ENCODE results near the gene DLX2. TPM values are rescaled to one million over a fixed set of nuclear protein-coding genes. Genes with fewer than 3 reads are reported as not detected.

The DLX2 gene
- total and polyA plus RNA-seq, 2 of the 13 experiments (the other 11 are each of a cell fraction or from before 2014, with no cell fraction given): 0.07 to 0.15 TPM

DNA sequence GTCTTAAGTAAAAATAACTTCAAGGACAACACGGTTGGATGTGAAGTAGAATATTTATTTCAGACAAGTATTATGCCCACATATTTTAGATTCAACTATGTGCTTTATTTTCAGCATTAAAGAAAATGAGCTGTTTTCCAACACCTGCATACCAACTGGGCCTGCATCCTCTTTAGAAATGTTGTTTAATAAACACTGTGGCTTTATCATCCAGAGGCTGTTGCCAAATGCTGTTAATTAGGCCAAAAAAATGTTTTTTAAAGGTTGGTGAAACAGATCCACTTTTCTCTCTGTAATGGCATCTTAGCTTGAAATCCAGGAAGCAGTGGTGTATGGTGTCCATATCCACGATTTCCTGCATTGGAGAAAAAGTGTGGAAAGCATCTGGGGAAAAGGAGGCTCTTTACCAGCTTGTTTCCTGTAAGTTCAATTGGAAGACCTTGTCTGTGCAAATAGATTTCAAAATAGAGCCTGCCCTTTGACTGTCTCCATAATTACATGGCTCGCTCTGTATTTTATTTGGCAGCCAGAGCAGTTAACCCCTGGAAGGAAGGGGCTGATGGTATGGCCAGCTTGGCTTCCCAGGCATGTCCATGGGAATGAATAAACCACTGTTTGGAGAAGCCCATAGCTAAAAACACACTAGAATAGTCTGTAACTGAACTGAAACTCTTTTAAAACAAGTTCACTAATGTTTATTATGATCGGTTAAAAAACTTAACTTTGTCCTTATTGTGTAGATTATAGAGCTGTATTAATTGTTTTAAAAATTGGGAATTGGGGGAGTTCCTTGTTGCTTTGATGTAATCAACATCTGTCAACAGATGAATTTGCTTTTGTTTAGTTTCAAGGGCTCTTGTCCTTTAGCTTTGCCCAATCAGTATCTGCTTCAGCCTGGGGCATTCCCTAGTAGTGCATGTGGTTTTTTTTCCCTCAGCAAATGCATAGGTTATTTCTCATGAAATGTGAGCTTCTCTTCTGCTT is 50.4 kb downstream of the DLX2 start (continued):
- TF ChIP-seq SP4 (CRISPR knock-in tag; IDR thresholded peaks at IDR 0.05): peak; percentile 44; the same call in 1 of the 2 replicates
- peak; percentile 96 for TF ChIP-seq NCOR1 (IDR thresholded peaks at IDR 0.05; ENCODE audit: borderline replicate concordance, low read length)
- TF ChIP-seq BRCA1 (CRISPR knock-in tag; IDR thresholded peaks at IDR 0.05): no peak
- TF ChIP-seq, protein P1, sequence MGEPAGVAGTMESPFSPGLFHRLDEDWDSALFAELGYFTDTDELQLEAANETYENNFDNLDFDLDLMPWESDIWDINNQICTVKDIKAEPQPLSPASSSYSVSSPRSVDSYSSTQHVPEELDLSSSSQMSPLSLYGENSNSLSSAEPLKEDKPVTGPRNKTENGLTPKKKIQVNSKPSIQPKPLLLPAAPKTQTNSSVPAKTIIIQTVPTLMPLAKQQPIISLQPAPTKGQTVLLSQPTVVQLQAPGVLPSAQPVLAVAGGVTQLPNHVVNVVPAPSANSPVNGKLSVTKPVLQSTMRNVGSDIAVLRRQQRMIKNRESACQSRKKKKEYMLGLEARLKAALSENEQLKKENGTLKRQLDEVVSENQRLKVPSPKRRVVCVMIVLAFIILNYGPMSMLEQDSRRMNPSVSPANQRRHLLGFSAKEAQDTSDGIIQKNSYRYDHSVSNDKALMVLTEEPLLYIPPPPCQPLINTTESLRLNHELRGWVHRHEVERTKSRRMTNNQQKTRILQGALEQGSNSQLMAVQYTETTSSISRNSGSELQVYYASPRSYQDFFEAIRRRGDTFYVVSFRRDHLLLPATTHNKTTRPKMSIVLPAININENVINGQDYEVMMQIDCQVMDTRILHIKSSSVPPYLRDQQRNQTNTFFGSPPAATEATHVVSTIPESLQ (CRISPR knock-in tag; conservative IDR thresholded peaks at IDR 0.05): no peak
- 0 out of 3 replicates have a peak, but pooled peaks have one; percentile 12 for TF ChIP-seq MXI1 (IDR thresholded peaks at IDR 0.05; ENCODE audit: borderline replicate concordance, low read depth, low read length)
- no peak for TF ChIP-seq NFRKB (IDR thresholded peaks at IDR 0.05)
- no peak for TF ChIP-seq KLF15 (CRISPR knock-in tag; IDR thresholded peaks at IDR 0.05; ENCODE audit: borderline replicate concordance)
- TF ChIP-seq, protein P2, sequence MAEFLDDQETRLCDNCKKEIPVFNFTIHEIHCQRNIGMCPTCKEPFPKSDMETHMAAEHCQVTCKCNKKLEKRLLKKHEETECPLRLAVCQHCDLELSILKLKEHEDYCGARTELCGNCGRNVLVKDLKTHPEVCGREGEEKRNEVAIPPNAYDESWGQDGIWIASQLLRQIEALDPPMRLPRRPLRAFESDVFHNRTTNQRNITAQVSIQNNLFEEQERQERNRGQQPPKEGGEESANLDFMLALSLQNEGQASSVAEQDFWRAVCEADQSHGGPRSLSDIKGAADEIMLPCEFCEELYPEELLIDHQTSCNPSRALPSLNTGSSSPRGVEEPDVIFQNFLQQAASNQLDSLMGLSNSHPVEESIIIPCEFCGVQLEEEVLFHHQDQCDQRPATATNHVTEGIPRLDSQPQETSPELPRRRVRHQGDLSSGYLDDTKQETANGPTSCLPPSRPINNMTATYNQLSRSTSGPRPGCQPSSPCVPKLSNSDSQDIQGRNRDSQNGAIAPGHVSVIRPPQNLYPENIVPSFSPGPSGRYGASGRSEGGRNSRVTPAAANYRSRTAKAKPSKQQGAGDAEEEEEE (CRISPR knock-in tag; IDR thresholded peaks at IDR 0.05; ENCODE audit: borderline replicate concordance): no peak
- TF ChIP-seq, protein P3, sequence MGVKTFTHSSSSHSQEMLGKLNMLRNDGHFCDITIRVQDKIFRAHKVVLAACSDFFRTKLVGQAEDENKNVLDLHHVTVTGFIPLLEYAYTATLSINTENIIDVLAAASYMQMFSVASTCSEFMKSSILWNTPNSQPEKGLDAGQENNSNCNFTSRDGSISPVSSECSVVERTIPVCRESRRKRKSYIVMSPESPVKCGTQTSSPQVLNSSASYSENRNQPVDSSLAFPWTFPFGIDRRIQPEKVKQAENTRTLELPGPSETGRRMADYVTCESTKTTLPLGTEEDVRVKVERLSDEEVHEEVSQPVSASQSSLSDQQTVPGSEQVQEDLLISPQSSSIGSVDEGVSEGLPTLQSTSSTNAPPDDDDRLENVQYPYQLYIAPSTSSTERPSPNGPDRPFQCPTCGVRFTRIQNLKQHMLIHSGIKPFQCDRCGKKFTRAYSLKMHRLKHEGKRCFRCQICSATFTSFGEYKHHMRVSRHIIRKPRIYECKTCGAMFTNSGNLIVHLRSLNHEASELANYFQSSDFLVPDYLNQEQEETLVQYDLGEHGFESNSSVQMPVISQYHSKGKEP (CRISPR knock-in tag; IDR thresholded peaks at IDR 0.05): no peak
- TF ChIP-seq RXRA (CRISPR knock-in tag; IDR thresholded peaks at IDR 0.05): peak; percentile 73; the same call in 1 of the 2 replicates
- TF ChIP-seq ZNF234 (CRISPR knock-in tag; conservative IDR thresholded peaks at IDR 0.05): no peak
- TF ChIP-seq, protein P4, sequence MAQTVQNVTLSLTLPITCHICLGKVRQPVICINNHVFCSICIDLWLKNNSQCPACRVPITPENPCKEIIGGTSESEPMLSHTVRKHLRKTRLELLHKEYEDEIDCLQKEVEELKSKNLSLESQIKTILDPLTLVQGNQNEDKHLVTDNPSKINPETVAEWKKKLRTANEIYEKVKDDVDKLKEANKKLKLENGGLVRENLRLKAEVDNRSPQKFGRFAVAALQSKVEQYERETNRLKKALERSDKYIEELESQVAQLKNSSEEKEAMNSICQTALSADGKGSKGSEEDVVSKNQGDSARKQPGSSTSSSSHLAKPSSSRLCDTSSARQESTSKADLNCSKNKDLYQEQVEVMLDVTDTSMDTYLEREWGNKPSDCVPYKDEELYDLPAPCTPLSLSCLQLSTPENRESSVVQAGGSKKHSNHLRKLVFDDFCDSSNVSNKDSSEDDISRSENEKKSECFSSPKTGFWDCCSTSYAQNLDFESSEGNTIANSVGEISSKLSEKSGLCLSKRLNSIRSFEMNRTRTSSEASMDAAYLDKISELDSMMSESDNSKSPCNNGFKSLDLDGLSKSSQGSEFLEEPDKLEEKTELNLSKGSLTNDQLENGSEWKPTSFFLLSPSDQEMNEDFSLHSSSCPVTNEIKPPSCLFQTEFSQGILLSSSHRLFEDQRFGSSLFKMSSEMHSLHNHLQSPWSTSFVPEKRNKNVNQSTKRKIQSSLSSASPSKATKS (CRISPR knock-in tag; IDR thresholded peaks at IDR 0.05): no peak
- TF ChIP-seq, protein P5, sequence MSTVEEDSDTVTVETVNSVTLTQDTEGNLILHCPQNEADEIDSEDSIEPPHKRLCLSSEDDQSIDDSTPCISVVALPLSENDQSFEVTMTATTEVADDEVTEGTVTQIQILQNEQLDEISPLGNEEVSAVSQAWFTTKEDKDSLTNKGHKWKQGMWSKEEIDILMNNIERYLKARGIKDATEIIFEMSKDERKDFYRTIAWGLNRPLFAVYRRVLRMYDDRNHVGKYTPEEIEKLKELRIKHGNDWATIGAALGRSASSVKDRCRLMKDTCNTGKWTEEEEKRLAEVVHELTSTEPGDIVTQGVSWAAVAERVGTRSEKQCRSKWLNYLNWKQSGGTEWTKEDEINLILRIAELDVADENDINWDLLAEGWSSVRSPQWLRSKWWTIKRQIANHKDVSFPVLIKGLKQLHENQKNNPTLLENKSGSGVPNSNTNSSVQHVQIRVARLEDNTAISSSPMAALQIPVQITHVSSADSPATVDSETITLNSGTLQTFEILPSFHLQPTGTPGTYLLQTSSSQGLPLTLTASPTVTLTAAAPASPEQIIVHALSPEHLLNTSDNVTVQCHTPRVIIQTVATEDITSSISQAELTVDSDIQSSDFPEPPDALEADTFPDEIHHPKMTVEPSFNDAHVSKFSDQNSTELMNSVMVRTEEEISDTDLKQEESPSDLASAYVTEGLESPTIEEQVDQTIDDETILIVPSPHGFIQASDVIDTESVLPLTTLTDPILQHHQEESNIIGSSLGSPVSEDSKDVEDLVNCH (CRISPR knock-in tag; IDR thresholded peaks at IDR 0.05): no peak
- TF ChIP-seq CBFB (CRISPR knock-in tag; IDR thresholded peaks at IDR 0.05): no peak
- TF ChIP-seq ZFP62 (CRISPR knock-in tag; IDR thresholded peaks at IDR 0.05): no peak
- TF ChIP-seq, protein P6, sequence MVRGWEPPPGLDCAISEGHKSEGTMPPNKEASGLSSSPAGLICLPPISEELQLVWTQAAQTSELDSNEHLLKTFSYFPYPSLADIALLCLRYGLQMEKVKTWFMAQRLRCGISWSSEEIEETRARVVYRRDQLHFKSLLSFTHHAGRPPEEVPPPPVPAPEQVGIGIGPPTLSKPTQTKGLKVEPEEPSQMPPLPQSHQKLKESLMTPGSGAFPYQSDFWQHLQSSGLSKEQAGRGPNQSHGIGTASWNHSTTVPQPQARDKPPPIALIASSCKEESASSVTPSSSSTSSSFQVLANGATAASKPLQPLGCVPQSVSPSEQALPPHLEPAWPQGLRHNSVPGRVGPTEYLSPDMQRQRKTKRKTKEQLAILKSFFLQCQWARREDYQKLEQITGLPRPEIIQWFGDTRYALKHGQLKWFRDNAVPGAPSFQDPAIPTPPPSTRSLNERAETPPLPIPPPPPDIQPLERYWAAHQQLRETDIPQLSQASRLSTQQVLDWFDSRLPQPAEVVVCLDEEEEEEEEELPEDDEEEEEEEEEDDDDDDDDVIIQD (CRISPR knock-in tag; IDR thresholded peaks at IDR 0.05; ENCODE audit: low read depth): peak; percentile 98
- TF ChIP-seq PLRG1 (conservative IDR thresholded peaks at IDR 0.05): no peak
